Gastroesophageal sphincter (tissue), 4 donors: Measurements from ENCODE around the gene HPSE2. TPM values are rescaled to one million over a fixed set of nuclear protein-coding genes. Genes with fewer than 3 reads are reported as not detected.

Experiments
- ATAC-seq: fragments of 150-250 bp; one replicate; pipeline ENCODE4 v1.9.1; 2016; ENCODE audit warnings: mild to moderate bottlenecking, moderate library complexity
- H3K27ac ChIP-seq, 4 donors: fragments of 200-600 bp; sonication (generic) in 3 of 4; 1 replicate in 3 of 4; 2 replicates in 1 of 4; pipeline ENCODE4 v1.5.1; 2016 to 2019
- H3K27me3 ChIP-seq: fragments of 200-600 bp; sonication (generic); one replicate; pipeline ENCODE4 v1.5.1; 2019
- H3K36me3 ChIP-seq, 2 donors: fragments of 200-600 bp; sonication (generic); one replicate each; pipeline ENCODE4 v1.5.1; 2019; ENCODE audit warnings: control low read depth in 1 of 2
- H3K4me1 ChIP-seq, 3 donors: fragments of 200-600 bp; sonication (generic); 1 replicate in 2 of 3; 2 replicates in 1 of 3; pipeline ENCODE4 v1.5.1; 2016 to 2019; ENCODE audit warnings: control low read depth in 2 of 3
- H3K4me3 ChIP-seq, 2 donors: fragments of 200-600 bp; sonication (generic); one replicate each; pipeline ENCODE4 v1.5.1; 2019; ENCODE audit warnings: mild to moderate bottlenecking in 1 of 2, moderate library complexity in 1 of 2
- H3K9me3 ChIP-seq, 3 donors: fragments of 200-600 bp; sonication (generic); one replicate each; pipeline ENCODE4 v1.5.1; 2017 to 2019; ENCODE audit warnings: control low read depth in 2 of 3
- EP300 ChIP-seq: sonication (generic); formaldehyde crosslinking; IDR thresholded peaks from one replicate; pipeline ENCODE4 v1.6.1; 2017; ENCODE audit warnings: antibody characterized with exemption, mild to moderate bottlenecking
- POLR2A ChIP-seq, 2 donors: fragments of 450-650 bp; IDR thresholded peaks; one replicate each; pipeline ENCODE4 v1.6.1; 2017; ENCODE audit warnings: antibody characterized with exemption in 2 of 2, mild to moderate bottlenecking in 2 of 2, moderate library complexity in 1 of 2
- POLR2AphosphoS5 ChIP-seq: sonication (generic); formaldehyde crosslinking; IDR thresholded peaks from one replicate; pipeline ENCODE4 v1.6.1; 2017; ENCODE audit warnings: antibody characterized with exemption
- WGBS, 2 donors: methylation state at CpG; one replicate each; pipeline ENCODE4 v1.1.5; 2018; ENCODE audit warnings: low coverage in 1 of 2; 5-methylcytosine and 5-hydroxymethylcytosine counted together
- total RNA-seq, 4 donors: library from RNA; depleted of rRNA; stranded (reverse); fragments of >200 nt; gene quantifications; one replicate each; pipeline ENCODE4 v1.1.0, GENCODE V29; 2016
- TF ChIP-seq, protein P1 (sequence below), 4 experiments: fragments of 200-600 bp in 2 of 4; fragments of 450-650 bp in 2 of 4; sonication (generic) in 1 of 4; IDR thresholded peaks; one replicate each; pipeline ENCODE4 v1.5.1; 2017 to 2019; ENCODE audit warnings: antibody characterized with exemption in 4 of 4, mild to moderate bottlenecking in 2 of 4, moderate library complexity in 2 of 4

Gene HPSE2
- total RNA-seq, 4 donors from 2014 or later = 19.1 to 74.5 (median 58.8) TPM

DNA sequence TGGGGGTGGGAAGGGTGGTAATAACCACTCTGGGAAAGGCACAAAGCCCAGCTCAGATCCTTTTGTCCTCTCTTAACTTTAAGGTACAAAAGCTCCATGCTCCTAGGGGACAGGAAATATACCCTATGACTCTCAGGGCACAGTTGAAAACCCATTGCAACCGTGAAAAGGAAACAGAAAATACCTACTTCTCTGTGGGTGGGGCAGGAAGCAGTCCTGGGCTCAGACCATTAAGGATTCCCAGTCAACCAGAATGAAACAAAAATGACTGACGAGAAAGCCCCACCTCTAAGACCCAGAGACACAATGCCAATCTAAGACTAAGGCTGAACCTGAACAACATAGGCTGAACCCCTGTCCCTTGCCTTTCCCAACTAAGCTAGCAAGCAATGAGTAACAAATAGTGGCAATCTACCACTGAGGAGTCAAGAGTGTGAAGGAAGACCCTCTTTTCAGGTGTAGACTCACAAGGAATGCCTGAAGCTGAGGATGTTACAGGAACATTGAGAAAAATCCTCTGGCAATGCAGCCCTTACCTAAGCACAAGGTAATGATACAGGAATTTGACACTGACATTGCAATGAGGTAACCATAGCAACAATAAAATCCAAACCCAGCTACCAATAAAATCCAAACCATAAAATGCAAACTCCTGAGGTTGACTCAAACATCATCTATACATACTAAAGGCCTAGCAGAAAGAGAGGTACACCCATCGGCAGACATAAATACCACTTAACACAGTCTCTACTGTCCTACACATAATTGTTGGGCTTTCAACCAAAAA lies 380.1 kb downstream of the HPSE2 start:
- 76 to 95% methylated on average over 3 of the region's 3 CpGs for WGBS, 2 donors
- no peak for ATAC-seq
- Histone ChIP-seq H3K36me3 (no peaks in the 10 kb centered on the region), H3K4me3 (no peak overlapping the region), H3K27me3 (no peaks in the 10 kb centered on the region), H3K27ac (no peak overlapping the region), H3K4me1 (no peaks in the 10 kb centered on the region), H3K9me3 (no peaks in the 10 kb centered on the region)
- TF ChIP-seq, protein P1, sequence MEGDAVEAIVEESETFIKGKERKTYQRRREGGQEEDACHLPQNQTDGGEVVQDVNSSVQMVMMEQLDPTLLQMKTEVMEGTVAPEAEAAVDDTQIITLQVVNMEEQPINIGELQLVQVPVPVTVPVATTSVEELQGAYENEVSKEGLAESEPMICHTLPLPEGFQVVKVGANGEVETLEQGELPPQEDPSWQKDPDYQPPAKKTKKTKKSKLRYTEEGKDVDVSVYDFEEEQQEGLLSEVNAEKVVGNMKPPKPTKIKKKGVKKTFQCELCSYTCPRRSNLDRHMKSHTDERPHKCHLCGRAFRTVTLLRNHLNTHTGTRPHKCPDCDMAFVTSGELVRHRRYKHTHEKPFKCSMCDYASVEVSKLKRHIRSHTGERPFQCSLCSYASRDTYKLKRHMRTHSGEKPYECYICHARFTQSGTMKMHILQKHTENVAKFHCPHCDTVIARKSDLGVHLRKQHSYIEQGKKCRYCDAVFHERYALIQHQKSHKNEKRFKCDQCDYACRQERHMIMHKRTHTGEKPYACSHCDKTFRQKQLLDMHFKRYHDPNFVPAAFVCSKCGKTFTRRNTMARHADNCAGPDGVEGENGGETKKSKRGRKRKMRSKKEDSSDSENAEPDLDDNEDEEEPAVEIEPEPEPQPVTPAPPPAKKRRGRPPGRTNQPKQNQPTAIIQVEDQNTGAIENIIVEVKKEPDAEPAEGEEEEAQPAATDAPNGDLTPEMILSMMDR (IDR thresholded peaks at IDR 0.05) = no peak
- TF ChIP-seq POLR2A (IDR thresholded peaks at IDR 0.05) (no peak), EP300 (no peak), POLR2AphosphoS5 (no peak)

DNA sequence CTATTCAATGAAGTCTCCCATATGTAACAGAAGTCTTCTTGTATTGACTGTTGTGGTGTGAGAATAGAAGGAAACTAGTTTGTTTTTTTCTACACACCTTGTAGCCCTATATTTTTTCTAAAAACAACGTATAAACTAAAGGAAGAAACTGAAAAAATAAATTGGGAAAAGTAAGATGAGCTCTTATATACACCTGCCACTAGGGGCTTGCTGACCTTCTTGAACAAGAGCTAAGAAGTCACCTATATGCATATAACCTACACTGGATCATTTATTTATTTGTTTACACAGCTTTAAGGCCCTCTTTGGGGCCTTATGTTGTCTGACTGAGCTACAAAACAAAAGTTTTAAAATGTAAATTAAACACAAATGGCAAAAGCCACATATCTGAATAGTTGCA lies 383.0 kb downstream of the HPSE2 start:
- no peaks in the 10 kb centered on the region for H3K4me1 ChIP-seq
- 81 to 83% methylated on average over 1 of the region's 1 CpG for WGBS, 2 donors
- H3K4me3 ChIP-seq = no peak overlapping the region
- TF ChIP-seq, protein P1 (IDR thresholded peaks at IDR 0.05) = no peak
- H3K27ac ChIP-seq = no peak overlapping the region
- no peaks in the 10 kb centered on the region for H3K9me3 ChIP-seq
- no peak for ATAC-seq
- H3K36me3 ChIP-seq = no peaks in the 10 kb centered on the region
- H3K27me3 ChIP-seq = no peaks in the 10 kb centered on the region

DNA sequence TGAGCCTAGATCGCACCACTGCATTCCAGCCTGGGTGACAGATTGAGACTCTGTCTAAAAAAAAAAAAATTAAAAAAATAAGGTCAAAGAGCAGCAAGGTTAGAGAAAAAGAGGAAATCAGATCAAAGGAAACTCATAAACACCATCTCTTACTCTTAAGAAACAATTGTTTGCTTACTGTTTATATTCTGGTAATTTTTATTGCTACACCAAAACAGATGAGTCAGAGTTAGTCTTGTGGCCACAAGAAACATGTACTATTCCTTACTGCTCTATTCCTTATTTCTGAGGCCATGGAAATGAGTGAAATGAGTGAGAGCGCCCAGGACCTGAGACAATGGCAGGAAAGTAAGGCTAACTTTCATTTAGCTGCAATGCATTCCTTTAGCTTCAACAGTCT lies 387.3 kb downstream of the HPSE2 start:
- no peak overlapping the region for H3K27ac ChIP-seq
- no peaks in the 10 kb centered on the region for H3K9me3 ChIP-seq
- no peak for TF ChIP-seq POLR2A (IDR thresholded peaks at IDR 0.05)
- no peak for TF ChIP-seq POLR2AphosphoS5
- TF ChIP-seq EP300 = no peak
- TF ChIP-seq, protein P1 (IDR thresholded peaks at IDR 0.05) = no peak
- H3K27me3 ChIP-seq = no peaks in the 10 kb centered on the region
- H3K4me3 ChIP-seq = no peak overlapping the region
- H3K36me3 ChIP-seq = no peaks in the 10 kb centered on the region
- WGBS, 2 donors = 40 to 89% methylated on average over 1 to 2 of the region's 2 CpGs
- no peak for ATAC-seq
- H3K4me1 ChIP-seq = no peaks in the 10 kb centered on the region

- H3K9me3 ChIP-seq = no peaks in the 10 kb centered on the region
- TF ChIP-seq, protein P1 (IDR thresholded peaks at IDR 0.05) = no peak
- no peak for TF ChIP-seq EP300
- TF ChIP-seq POLR2AphosphoS5 = no peak
- TF ChIP-seq POLR2A (IDR thresholded peaks at IDR 0.05) = no peak
- no peak overlapping the region for H3K27ac ChIP-seq
- 80 to 85% methylated on average over 2 of the region's 2 CpGs for WGBS, 2 donors
- no peak for ATAC-seq
- H3K36me3 ChIP-seq = no peaks in the 10 kb centered on the region
- H3K4me3 ChIP-seq = no peak overlapping the region
- H3K27me3 ChIP-seq = no peaks in the 10 kb centered on the region
- no peaks in the 10 kb centered on the region for H3K4me1 ChIP-seq
Measured at GRCh38 chr10:98846787-98847186, 388.9 kb downstream of the HPSE2 start.

GRCh38 chr10:98833542-98833941 lies 402.1 kb downstream of the HPSE2 start:
- Histone ChIP-seq H3K27me3 (no peaks in the 10 kb centered on the region), H3K4me3 (no peak overlapping the region), H3K27ac (no peak overlapping the region), H3K9me3 (no peaks in the 10 kb centered on the region), H3K36me3 (no peaks in the 10 kb centered on the region), H3K4me1 (peaks cover 0 to 28% (median 0%) of the 10 kb centered on the region in 3 donors)
- no peak for ATAC-seq
- TF ChIP-seq, protein P1 (IDR thresholded peaks at IDR 0.05) = no peak
- TF ChIP-seq EP300 (no peak), POLR2AphosphoS5 (no peak), POLR2A (IDR thresholded peaks at IDR 0.05) (no peak)
- 75 to 89% methylated on average over 1 of the region's 1 CpG for WGBS, 2 donors
